ENCODE data around the gene SPRR1B.
"Not testable (repeated sequence)": the region's sequence is repeated elsewhere in the genome, so short reads cannot be mapped to it uniquely, and the experiment has no call there.

The SPRR1B gene

GRCh38 chr1:153001382-153001781, 29.6 kb upstream of the SPRR1B start, which contains the start of gene SPRR3:
TSS of gene SPRR3 (plus strand) at chr1:153001749. CDS start at chr1:153003021, 1,272 bp downstream.
- ChIA-PET POLR2A (no interaction called here), CTCF (no interaction called here)
- no peak for DNase-seq (ENCODE audit: low read depth, low spot score)
- no peak within 1 kb of the TSS for H3K4me3 ChIP-seq (ENCODE audit: low read depth, low read length)
- TF ChIP-seq CTCF (IDR thresholded peaks at IDR 0.05; ENCODE audit: insufficient read depth, low read length, missing control alignments) = no peak

GRCh38 chr1:153011235-153011758, 19.7 kb upstream of the SPRR1B start:
- H3K4me3 ChIP-seq (ENCODE audit: low read depth, low read length); CTCF ChIA-PET; DNase-seq (ENCODE audit: low read depth, low spot score); POLR2A ChIA-PET: not testable (repeated sequence)

- POLR2A ChIA-PET; CTCF ChIA-PET; H3K4me3 ChIP-seq (ENCODE audit: low read depth, low read length); DNase-seq (ENCODE audit: low read depth, low spot score): not testable (repeated sequence)
Measured at GRCh38 chr1:153021829-153022228, 9.2 kb upstream of the SPRR1B start.

- H3K4me3 ChIP-seq (ENCODE audit: low read depth, low read length); CTCF ChIA-PET; DNase-seq (ENCODE audit: low read depth, low spot score); POLR2A ChIA-PET: not testable (repeated sequence)
Measured at GRCh38 chr1:153022340-153022739, 8.7 kb upstream of the SPRR1B start.

- DNase-seq (ENCODE audit: low read depth, low spot score) = no peak
- CTCF ChIA-PET = no interaction called here
- POLR2A ChIA-PET = no interaction called here
- no peak overlapping the region for H3K4me3 ChIP-seq (ENCODE audit: low read depth, low read length)
- TF ChIP-seq CTCF (IDR thresholded peaks at IDR 0.05; ENCODE audit: insufficient read depth, low read length, missing control alignments) = no peak
Measured at GRCh38 chr1:153023109-153023508, 7.9 kb upstream of the SPRR1B start.

- ChIA-PET POLR2A (no interaction called here), CTCF (no interaction called here)
- no peak for DNase-seq (ENCODE audit: low read depth, low spot score)
- no peak for TF ChIP-seq CTCF (IDR thresholded peaks at IDR 0.05; ENCODE audit: insufficient read depth, low read length, missing control alignments)
- H3K4me3 ChIP-seq (ENCODE audit: low read depth, low read length) = no peak overlapping the region
Measured at GRCh38 chr1:153024413-153024812, 6.6 kb upstream of the SPRR1B start.

- ChIA-PET CTCF (no interaction called here), POLR2A (no interaction called here)
- no peak overlapping the region for H3K4me3 ChIP-seq (ENCODE audit: low read depth, low read length)
- TF ChIP-seq CTCF (IDR thresholded peaks at IDR 0.05; ENCODE audit: insufficient read depth, low read length, missing control alignments) = no peak
- DNase-seq (ENCODE audit: low read depth, low spot score) = no peak
Measured at GRCh38 chr1:153025797-153026196, 5.2 kb upstream of the SPRR1B start.

- no peak overlapping the region for H3K4me3 ChIP-seq (ENCODE audit: low read depth, low read length)
- TF ChIP-seq CTCF (IDR thresholded peaks at IDR 0.05; ENCODE audit: insufficient read depth, low read length, missing control alignments) = no peak
- CTCF ChIA-PET = no interaction called here
- DNase-seq (ENCODE audit: low read depth, low spot score) = no peak
- POLR2A ChIA-PET = no interaction called here
Measured at GRCh38 chr1:153028766-153029165, 2.2 kb upstream of the SPRR1B start.
